Measurements from ENCODE around the gene SHPK. TPM values are rescaled to one million over a fixed set of nuclear protein-coding genes. Genes with fewer than 3 reads are reported as not detected.
A peak's percentile ranks its signal among the peaks of the same experiment; 100 is the strongest.

SHPK gene
- total and polyA plus RNA-seq, 10 donors = 2.3 to 13.6 (median 10.2) TPM

GRCh38 chr17:3641717-3642486 is 5.9 kb upstream of the SHPK start:
- H3K9me3 ChIP-seq = no peaks in the 10 kb centered on the region
- H3K4me3 ChIP-seq = no peak overlapping the region
- H3K4me1 ChIP-seq = peaks cover 3 to 50% (median 24%) of the 10 kb centered on the region in 6 donors
- no peaks in the 10 kb centered on the region for H3K27me3 ChIP-seq (replicated peaks in 1 of 7)
- TF ChIP-seq CTCF (IDR thresholded peaks at IDR 0.05 in 8 of 11, conservative IDR thresholded peaks at IDR 0.05 in 3 of 11) = no peak
- no peak for TF ChIP-seq POLR2AphosphoS5 (IDR thresholded peaks at IDR 0.05)
- no peak for TF ChIP-seq POLR2A (IDR thresholded peaks at IDR 0.05)
- H3K27ac ChIP-seq = no peak overlapping the region
- 72 to 90% (median 79%) methylated on average over 13 to 19 of the region's 19 CpGs for WGBS, 5 donors
- H3K36me3 ChIP-seq = peaks cover 0 to 61% (median 9%) of the 10 kb centered on the region in 6 donors
- no peak for DNase-seq
- intact Hi-C loops (cut with DNase I; ENCODE audit: low total_unique reads) = no loop called here

- intact Hi-C loops (cut with DNase I; ENCODE audit: low total_unique reads) = no loop called here
- 68 to 87% (median 75%) methylated on average over 3 of the region's 3 CpGs for WGBS, 5 donors
- Histone ChIP-seq H3K4me1 (peaks cover 3 to 46% (median 19%) of the 10 kb centered on the region in 6 donors), H3K9me3 (no peaks in the 10 kb centered on the region), H3K4me3 (no peak overlapping the region), H3K36me3 (peaks cover 0 to 56% (median 9%) of the 10 kb centered on the region in 6 donors), H3K27ac (no peak overlapping the region), H3K27me3 (replicated peaks in 1 of 7) (no peaks in the 10 kb centered on the region)
- TF ChIP-seq POLR2AphosphoS5 (IDR thresholded peaks at IDR 0.05) (no peak), POLR2A (IDR thresholded peaks at IDR 0.05) (no peak), CTCF (IDR thresholded peaks at IDR 0.05 in 8 of 11, conservative IDR thresholded peaks at IDR 0.05 in 3 of 11) (no peak)
- no peak for DNase-seq
Measured at GRCh38 chr17:3641014-3641413, 5.0 kb upstream of the SHPK start.

- Histone ChIP-seq H3K36me3 (peaks cover 0 to 52% (median 7%) of the 10 kb centered on the region in 6 donors), H3K4me3 (no peak overlapping the region), H3K27ac (peak overlapping the region in 3 of 8 donors; percentile 8 to 46 (median 17)), H3K27me3 (replicated peaks in 1 of 7) (no peaks in the 10 kb centered on the region), H3K4me1 (peaks cover 3 to 46% (median 24%) of the 10 kb centered on the region in 6 donors), H3K9me3 (no peaks in the 10 kb centered on the region)
- intact Hi-C loops (cut with DNase I; ENCODE audit: low total_unique reads) = no loop called here
- DNase-seq = no peak
- no peak for TF ChIP-seq CTCF (IDR thresholded peaks at IDR 0.05 in 8 of 11, conservative IDR thresholded peaks at IDR 0.05 in 3 of 11)
- TF ChIP-seq POLR2AphosphoS5 (IDR thresholded peaks at IDR 0.05) = no peak
- TF ChIP-seq POLR2A (IDR thresholded peaks at IDR 0.05) = no peak
- 24 to 45% (median 36%) methylated on average over 7 of the region's 7 CpGs for WGBS, 5 donors
Measured at GRCh38 chr17:3639981-3640596, 4.0 kb upstream of the SHPK start.

- no peaks in the 10 kb centered on the region for H3K9me3 ChIP-seq
- H3K36me3 ChIP-seq = peaks cover 0 to 33% (median 2%) of the 10 kb centered on the region in 6 donors
- intact Hi-C loops (cut with DNase I; ENCODE audit: low total_unique reads) = no loop called here
- WGBS, 5 donors = 2 to 4% (median 2%) methylated on average over 15 to 31 of the region's 31 CpGs
- H3K27me3 ChIP-seq (replicated peaks in 1 of 7) = no peaks in the 10 kb centered on the region
- DNase-seq = no peak
- TF ChIP-seq POLR2A (IDR thresholded peaks at IDR 0.05) (no peak), POLR2AphosphoS5 (IDR thresholded peaks at IDR 0.05) (no peak), CTCF (IDR thresholded peaks at IDR 0.05 in 8 of 11, conservative IDR thresholded peaks at IDR 0.05 in 3 of 11) (no peak)
- peaks cover 6 to 57% (median 34%) of the 10 kb centered on the region in 6 donors for H3K4me1 ChIP-seq
- H3K27ac ChIP-seq = peak overlapping the region; percentile 93 to 99 (median 98)
- peak overlapping the region; percentile 74 to 99 (median 97) for H3K4me3 ChIP-seq
Measured at GRCh38 chr17:3636908-3637373, 891 bp upstream of the SHPK start.
